ENCODE measurements around the gene VARS1.
"Not testable (repeated sequence)": the region's sequence is repeated elsewhere in the genome, so short reads cannot be mapped to it uniquely, and the experiment has no call there.

Gene VARS1

DNA sequence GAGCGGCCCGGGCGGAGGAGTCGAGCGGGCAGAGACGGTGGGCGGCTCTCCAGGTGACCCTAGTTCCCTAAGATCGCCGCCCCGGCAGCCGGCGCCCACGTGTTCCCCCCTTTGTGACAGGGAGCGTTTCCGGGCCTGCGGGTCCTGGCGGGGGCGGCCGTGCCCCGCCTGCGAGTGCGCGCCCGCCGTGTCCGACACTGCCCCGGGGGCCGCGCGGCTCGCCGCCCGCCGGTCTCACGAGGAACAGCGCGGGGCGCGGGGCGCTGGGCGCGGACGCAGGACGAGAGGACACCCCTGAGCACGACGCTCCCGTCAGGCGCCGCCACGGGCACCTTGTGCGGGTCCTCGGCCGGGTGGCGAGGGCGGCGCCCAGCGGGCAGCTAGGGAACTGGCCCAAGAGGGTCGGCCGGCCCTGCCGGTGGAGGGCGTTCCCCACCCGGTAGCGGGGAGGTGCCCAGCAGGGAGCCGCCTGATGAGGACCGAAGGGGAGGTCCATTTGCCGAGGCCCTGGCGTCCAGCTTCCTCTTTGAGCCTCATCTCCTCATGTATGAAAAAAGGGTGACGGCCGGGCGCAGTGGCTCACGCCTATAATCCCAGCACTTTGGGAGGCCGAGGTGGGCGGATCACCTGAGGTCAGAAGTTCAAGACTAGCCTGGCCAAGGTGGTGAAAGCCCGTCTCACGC lies at the start of gene VARS1:
Gene VARS1, minus strand, starts transcription at position 137 of the 683 bp plus-strand sequence. CDS start 535 bp downstream, outside the sequence.
- peak; percentile 82 for DNase-seq

DNA sequence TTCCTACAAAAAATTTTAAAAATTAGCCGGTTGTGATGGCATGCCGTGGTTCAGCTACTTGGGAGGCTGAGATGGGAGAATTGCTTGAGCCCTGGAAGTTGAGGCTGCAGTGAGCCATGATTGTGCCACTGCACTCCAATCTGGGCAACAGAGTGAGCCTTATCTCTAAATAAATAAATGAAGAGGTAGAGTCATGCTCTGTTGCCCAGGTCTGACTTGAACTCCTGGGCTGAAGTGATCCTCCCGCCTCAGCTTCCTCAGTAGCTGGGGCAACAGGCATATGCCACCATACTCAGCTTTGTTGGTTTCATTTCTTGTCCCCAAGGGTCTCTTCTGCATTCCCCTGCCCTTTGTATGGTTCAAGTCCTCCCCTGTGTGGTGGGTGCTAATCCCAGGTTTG lies 49.0 kb upstream of the VARS1 start:
- DNase-seq = no peak

DNA sequence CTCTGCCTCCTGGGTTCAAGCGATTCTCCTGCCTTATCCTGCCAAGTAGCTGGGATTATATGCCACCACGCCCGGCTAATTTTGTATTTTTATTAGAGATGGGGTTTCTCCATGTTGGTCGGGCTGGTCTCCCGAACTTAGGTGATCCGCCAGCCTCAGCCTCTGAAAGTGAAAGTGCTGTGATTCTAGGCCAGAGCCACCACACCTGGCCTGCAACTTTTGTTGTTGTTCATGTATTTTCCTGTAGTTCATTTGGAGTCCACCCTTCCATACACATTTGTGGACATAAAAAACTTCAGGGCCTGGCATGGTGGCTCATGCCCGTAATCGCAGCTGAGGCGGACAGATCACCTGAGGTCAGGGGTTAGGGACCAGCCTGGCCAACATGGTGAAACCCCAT lies 46.5 kb upstream of the VARS1 start:
- DNase-seq = no peak

DNA sequence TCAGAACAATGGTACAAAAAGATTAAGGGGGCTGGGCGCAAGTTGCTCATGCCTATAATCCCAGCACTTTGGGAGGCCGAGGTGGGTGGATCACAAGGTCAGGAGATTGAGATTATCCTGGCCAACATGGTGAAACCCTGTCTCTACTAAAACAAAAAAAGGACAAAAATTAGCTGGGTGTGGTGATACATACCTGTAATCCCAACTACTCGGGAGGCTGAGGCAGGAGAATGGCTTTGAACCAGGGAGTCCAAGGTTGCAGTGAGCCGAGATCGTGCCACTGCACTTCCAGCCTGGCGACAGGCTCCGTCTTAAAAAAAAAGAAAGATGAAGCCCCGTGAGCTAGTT lies 44.2 kb upstream of the VARS1 start:
- not testable (repeated sequence) for DNase-seq

DNA sequence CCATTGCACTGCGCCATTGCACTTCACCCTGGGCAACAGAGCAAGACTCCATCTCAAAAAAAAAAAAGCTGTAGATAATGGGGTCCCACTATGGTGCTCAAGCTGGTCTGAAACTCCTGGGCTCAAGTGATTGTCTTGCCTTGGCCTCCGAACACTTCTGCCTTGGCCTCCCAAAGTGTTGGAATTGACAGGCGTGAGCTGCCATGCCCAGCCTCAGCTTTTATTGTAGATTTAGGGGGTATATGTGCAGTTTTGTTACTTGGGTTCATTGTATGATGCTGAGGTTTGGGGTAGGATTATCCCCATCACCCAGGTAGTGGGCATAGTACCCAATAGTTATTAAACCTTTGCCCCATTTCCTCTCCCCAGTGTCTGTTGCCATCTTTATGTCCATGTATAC lies 43.4 kb upstream of the VARS1 start:
- no peak for DNase-seq

DNA sequence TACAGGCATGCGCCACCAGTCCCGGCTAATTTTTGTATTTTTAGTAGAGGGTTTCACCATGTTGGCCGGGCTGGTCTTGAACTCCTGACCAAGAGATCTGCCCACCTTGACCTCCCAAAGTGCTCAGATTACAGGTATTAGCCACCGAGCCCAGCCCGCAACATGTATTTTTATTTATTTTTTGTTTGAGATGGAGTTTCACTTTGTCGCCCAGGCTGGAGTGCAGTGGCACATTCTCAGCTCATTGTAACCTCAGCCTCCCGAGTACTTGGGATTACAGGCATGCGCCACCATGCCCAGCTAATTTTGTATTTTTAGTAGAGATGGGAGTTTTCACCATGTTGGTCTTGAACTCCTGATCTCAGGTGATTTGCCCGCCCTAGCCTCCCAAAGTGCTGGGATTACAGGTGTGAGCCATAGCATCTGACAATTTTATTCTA lies 42.6 kb upstream of the VARS1 start:
- not testable (repeated sequence) for DNase-seq

DNA sequence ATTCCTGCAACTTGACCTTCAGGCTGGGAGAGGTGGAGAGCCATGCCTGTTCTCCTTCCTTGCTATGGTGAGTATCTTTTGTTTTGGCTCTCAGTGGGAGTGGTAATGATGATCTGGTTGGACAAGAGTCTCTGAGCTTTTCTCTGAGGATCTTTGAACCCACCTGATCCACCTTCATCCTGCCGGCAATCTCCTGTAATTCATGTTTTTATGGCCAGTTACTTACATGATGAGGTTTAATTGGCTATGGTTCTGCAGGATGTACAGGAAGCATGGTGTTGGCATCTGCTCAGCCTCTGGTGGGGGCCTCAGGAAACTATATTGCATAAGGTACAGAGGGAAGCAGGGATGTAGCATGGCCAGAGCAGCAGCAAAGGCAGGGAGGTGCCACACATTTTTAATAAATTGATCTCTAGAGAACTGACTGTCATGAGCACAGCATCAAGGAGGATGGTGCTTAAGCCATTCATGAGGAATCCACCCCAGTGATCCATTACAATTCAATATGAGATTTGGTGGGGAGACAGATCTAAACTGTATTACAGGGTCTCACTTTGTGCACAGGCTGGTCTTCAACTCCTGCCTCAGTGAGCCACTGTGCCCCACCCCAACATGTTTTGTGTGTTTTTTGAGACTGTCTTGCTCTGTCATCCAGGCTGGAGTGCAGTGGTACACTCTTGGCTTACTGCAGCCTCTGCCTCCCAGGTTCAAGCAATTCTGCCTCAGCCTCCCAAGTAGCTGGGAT lies 42.0 kb upstream of the VARS1 start:
- DNase-seq = no peak

DNA sequence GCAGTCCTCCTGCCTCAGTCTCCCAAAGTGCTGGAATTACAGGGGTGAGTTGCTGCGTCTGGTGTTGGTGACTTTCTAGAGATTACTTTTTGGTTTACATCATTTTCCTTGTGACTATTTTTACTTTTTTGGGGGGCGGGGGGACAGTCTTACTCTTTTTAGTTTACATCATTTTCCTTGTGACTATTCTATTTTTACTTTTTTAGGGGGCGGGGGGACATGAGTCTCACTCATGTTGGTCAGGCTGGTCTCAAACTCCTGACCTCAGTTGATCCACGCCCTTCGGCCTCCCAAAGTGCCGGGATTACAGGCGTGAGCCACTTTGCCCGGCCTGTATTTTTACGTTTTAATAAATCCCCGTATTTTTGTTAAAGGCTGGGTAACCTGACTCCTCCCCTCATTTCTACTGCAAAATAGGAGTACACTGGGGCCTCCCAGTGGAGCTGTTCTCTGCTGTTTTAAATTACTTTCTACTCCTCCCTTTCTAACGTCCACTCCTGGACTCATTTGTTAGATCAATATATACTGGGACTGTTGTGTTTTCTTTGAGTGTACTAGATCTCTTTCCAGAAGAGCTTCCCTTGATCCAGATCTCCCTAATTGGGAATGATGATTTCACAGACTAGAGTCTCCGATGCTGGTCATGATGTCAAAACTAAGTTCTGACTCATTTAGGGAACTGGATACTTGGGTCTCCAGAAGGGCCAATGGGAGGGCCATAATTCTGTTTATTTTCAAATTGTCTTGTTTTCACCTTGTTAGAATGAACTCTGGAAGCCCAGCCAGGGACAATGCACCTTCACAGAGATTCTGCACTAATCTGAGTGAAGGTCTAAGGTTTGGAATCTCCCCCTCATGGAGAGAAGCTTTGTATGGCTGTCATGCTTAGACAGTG lies 41.2 kb upstream of the VARS1 start:
- no peak for DNase-seq

DNA sequence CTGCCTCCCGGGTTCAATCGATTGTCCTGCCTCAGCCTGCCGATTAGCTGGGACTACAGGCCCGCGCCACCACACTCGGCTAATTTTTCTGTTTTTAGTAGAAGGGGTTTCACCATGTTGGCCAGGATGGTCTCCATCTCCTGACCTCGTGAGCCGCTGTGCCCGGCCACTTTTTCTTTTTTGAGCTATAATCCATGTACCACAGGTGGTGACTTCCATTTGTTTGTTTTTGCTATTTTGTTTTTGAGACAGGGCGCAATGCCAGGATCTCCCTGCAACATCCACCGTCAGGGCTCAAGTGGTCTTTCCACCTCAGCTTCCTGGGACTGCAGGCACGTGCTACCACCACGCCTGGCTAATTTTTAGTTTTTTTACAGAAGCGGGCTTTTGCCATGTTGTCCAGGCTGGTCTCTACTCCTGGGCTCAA lies 40.5 kb upstream of the VARS1 start:
- DNase-seq = peak; percentile 31

DNA sequence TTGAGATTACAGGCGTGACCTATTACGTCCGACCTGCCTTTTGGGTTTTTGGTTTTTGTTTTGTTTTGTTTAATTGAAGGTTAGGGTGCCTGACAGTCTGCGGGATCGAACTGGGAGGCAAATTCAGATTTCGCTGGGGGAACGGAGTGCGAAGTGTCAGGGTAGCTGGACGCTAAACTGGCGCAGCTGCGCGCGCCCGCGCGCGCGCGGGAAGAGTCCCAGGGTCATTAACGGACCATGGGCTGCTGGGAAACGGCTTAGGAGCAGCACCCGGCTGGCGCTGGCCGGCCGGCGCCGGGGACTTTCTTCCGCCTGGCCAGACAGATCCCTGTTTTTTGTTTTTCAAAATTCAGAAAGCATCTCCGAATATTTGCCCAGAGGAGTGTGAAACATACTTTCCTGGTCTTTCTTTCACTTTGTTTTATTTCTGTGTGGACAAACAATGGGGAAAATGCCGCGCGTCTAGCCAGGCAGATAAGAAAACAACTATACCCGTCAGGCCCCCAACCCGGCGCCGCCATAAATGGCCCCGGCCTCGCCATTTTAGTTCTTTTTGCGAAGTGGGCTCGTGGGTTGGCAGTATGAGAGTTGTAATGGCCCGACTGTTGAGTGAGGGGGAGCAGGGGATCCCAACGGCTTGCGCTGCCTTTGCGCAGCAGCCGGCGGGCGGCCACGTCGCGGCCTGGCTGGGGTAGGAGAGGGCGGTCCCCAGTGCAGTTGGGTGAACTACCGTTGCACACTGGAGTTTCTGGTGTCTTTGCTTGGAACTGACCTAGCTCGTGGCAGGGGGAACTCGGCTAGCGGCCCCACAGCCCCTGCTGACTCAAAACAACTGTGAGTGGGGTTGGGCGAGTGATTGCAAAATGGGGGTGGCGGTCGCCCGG lies 39.1 kb upstream of the VARS1 start:
- peak; percentile 89 for DNase-seq

DNA sequence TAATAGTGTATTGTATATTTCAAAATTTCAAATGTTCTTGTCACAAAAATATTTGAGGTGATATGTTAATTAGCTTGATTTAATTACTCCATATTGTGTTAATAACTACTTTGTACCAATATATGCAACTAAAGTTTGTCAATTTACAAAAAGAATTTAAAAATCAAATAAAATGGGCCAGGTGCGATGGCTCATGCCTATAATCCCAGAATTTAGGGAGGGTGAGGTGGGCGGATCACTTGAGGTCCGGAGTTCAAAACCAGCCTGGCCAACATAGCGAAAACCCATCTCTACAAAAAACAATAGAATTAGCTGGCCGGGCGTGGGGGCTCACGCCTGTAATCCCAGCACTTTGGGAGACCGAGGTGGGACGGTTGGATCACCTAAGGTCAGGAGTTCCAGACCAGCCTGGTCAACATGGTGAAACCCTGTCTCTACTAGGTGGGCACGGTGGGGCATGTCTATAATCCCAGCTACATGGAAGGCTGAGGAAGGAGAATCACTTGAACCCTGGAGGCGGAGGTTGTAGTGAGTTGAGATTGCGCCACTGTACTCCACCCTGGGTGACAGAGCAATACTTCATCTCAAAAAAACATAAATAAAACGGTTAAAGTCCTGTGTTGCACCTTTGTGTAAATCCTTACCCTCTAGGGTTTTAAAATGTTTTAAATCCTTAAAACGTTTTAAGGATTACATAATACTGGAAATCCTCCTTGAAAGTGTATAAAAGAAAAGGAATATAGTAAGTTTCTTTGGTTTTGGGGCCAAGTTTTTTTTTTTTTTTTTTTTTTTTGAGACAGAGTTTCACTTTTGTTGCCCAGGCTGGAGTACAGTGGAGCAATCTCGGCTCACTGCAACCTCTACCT lies 36.0 kb upstream of the VARS1 start:
- DNase-seq = no peak

DNA sequence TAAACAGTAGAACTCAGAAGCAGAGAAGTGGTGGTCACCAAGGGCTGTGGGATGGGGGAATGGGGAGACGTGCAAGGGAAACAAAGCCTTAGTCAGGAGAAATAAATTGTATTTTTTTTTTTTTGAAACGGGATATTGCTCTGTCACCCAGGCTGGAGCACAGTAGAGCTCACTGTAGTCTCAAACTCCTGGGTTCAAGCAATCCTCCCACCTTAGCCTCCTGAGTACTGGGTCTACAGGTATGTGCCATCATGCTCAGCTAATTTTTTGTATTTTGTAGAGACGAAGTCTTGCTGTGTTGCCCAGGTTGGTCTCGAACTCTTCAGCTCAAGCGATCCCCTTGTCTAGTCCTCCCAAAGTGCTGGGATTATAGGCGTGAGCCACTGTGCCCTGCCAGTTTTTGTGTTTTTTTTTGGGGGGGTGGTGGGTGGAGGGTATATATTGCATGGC lies 35.4 kb upstream of the VARS1 start:
- DNase-seq = no peak

DNA sequence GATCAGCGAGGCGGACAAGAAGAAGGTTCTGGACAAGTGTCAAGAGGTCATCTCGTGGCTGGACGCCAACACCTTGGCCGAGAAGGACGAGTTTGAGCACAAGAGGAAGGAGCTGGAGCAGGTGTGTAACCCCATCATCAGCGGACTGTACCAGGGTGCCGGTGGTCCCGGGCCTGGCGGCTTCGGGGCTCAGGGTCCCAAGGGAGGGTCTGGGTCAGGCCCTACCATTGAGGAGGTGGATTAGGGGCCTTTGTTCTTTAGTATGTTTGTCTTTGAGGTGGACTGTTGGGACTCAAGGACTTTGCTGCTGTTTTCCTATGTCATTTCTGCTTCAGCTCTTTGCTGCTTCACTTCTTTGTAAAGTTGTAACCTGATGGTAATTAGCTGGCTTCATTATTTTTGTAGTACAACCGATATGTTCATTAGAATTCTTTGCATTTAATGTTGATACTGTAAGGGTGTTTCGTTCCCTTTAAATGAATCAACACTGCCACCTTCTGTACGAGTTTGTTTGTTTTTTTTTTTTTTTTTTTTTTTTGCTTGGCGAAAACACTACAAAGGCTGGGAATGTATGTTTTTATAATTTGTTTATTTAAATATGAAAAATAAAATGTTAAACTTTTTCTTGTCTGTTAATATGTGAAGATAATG lies 34.2 kb upstream of the VARS1 start:
- peak; percentile 64 for DNase-seq

DNA sequence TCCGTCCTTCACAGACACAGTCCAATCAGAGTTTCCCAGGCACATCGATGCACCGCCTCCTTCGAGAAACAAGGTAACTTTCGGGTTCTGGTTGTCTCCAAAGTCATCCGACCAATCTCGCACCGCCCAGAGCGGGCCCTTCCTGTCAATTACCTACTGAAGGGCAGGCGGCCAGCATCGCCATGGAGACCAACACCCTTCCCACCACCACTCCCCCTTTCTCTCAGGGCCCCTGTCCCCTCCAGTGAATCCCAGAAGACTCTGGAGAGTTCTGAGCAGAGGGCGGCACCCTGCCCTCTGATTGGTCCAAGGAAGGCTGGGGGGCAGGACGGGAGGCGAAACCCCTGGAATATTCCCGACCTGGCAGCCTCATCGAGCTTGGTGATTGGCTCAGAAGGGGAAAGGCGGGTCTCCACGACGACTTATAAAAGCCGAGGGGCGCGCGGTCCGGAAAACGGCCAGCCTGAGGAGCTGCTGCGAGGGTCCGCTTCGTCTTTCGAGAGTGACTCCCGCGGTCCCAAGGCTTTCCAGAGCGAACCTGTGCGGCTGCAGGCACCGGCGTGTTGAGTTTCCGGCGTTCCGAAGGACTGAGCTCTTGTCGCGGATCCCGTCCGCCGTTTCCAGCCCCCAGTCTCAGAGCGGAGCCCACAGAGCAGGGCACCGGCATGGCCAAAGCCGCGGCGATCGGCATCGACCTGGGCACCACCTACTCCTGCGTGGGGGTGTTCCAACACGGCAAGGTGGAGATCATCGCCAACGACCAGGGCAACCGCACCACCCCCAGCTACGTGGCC lies 31.9 kb upstream of the VARS1 start, which contains the start of gene HSPA1B:
Gene HSPA1B, plus strand, starts transcription at position 453 of the 794 bp plus-strand sequence. Its CDS starts 213 bp downstream, at position 666.
- peak; percentile 100 for DNase-seq

DNA sequence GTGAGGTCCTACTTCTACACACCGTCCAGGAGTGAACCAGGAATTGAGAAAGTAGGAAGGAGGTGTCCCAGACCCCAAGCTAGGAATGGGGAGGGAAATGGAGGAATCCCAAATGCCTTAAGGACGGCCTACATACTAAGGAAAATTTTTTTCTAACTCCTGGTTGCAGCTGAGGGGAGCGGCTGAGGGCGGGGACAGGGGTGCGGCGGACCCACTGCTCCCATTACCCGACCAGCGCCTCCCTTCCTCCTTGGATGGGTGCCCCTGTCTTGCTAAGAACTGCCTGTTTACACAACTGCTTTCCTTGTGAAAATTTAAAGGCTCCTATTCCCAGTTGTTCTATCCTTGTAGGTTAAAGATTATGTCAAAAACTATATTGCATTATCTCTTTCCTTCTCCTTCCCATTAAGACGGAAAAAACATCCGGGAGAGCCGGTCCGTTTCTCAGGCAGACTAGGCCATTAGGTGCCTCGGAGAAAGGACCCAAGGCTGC lies 31.3 kb upstream of the VARS1 start:
- DNase-seq = peak; percentile 83

DNA sequence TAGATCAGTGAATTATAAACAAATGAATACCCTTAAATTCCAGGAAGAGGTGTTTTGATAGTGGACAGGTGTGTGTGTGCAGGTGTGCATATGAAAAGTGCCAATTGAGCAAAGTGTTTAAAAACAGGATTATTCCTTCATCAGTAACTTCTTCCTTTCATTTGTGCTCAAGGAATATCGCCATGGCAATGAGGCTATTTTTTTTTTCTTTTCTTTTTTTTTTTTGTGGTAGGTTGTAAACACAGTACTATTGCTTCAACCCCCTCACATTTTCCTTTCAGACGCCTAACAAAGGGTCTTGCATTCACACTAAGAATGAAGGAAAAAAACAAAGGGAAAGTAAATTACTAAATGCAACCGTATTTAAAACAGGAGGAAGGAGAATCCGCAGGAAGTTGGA lies 30.0 kb upstream of the VARS1 start:
- DNase-seq = no peak

DNA sequence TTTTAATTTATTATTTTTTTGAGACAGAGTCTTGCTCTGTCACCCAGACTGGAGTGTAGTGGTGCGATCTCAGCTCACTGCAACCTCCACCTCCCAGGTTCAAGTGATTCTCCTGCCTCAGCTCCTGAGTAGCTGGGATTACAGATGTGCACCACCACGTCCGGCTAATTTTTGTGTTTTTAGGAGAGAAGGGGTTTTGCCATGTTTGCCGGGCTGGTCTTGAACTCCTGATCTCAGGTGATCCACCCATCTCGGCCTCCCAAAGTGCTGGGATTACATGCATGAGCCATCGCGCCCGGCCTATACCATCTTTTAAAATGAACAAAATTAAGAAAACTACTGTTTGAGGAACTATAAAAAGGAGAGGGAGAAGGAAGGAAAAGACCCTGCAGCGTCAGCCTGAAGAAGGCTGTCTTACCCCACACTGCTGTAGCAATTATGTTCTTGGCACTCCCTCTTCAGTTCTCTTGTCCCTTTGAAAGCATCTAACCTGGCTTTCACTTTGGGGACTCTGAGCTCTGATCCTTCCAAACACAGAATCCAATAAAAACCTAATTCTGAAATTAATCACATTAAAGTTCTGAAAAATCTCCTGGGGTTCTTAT lies 28.1 kb upstream of the VARS1 start:
- DNase-seq = not testable (repeated sequence)

DNA sequence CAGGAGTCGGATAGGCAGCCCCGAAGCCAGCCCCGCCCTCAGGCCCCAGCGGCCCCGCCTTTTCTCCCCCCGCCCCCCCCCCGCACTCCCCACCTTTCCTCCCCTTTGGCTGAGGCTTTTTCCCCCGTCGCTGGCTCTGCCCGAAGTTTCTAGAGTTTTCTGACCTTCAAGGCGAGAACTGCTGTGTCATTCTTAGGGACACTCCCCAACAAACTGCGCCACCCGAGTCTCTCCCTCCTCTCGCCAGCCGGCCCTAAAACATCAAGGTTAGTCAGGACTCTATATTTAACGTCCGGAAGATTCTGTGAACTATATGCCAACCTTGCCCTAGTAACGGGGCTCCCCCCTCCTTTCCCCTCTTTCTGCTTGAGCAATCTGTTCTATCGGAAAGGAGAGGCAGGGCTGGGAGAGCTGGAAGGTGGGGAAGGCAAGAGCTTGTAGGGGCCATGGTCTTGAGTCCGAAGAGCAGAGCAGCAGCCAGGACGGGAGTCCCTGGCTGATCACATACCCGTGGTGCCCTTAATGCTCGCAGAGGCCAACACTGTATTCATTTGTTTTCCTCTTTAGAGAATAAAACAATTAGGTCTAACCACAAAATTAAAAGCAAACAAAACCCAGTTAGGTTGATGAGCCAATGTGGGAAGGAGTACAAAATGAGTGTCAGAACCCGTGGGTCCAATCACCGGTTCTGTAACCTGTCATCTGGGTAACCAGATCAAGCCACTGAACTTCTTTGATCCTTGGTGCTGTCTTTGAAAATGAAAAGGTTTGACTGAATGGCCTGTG lies 26.7 kb upstream of the VARS1 start:
- DNase-seq = no peak
